Nephron (organoid): ENCODE measurements around the gene APOLD1.
A peak's percentile ranks its signal among the peaks of the same experiment; 100 is the strongest.
"Not testable (repeated sequence)": the region's sequence is repeated elsewhere in the genome, so short reads cannot be mapped to it uniquely, and the experiment has no call there.

ENCODE experiments used
- H3K27ac Mint-ChIP-seq, 3 experiments: 2 replicates each; pipeline ENCODE4 v1.8.0; 2020; ENCODE audit warnings: mixed read lengths in 3 of 3, mild to moderate bottlenecking in 2 of 3, moderate library complexity in 1 of 3
- H3K27me3 Mint-ChIP-seq: 2 replicates; pipeline ENCODE4 v1.8.0; 2021; ENCODE audit warnings: low read depth, mild to moderate bottlenecking, moderate library complexity, mixed read lengths
- H3K36me3 Mint-ChIP-seq: 2 replicates; pipeline ENCODE4 v1.8.0; 2020; ENCODE audit warnings: low read depth, mixed read lengths
- H3K4me1 Mint-ChIP-seq: 2 replicates; pipeline ENCODE4 v1.8.0; 2020; ENCODE audit warnings: mixed read lengths
- H3K4me3 Mint-ChIP-seq, 3 experiments: 2 replicates each; pipeline ENCODE4 v1.8.0; 2020; ENCODE audit warnings: mild to moderate bottlenecking in 3 of 3, mixed read lengths in 3 of 3, moderate library complexity in 2 of 3
- H3K9me3 Mint-ChIP-seq: 2 replicates; pipeline ENCODE4 v1.8.0; 2020; ENCODE audit warnings: mixed read lengths
- CTCF ChIP-seq, 3 experiments: fragments of 200-600 bp; sonication (generic); IDR thresholded peaks; one replicate each; pipeline ENCODE4 v1.5.0; 2021; ENCODE audit warnings: antibody characterized with exemption in 3 of 3; ENCODE audit not compliant: unreplicated experiment in 3 of 3

The APOLD1 gene

GRCh38 chr12:12799163-12799920 lies 13.9 kb downstream of the APOLD1 start:
- peak overlapping the region in 1 of 3 experiments; percentile 10 for H3K27ac Mint-ChIP-seq
- H3K36me3 Mint-ChIP-seq, result no peaks in the 10 kb centered on the region
- no peak overlapping the region for H3K4me3 Mint-ChIP-seq
- H3K9me3 Mint-ChIP-seq, result no peaks in the 10 kb centered on the region
- H3K4me1 Mint-ChIP-seq, result peaks cover 8% of the 10 kb centered on the region
- TF ChIP-seq CTCF (IDR thresholded peaks at IDR 0.05; ENCODE audit: unreplicated experiment in 3 of 3), result no peak
- H3K27me3 Mint-ChIP-seq, result no peaks in the 10 kb centered on the region

- H3K36me3 Mint-ChIP-seq, result no peaks in the 10 kb centered on the region
- no peak for TF ChIP-seq CTCF (IDR thresholded peaks at IDR 0.05; ENCODE audit: unreplicated experiment in 3 of 3)
- peaks cover 5% of the 10 kb centered on the region for H3K4me1 Mint-ChIP-seq
- H3K4me3 Mint-ChIP-seq, result no peak overlapping the region
- no peaks in the 10 kb centered on the region for H3K27me3 Mint-ChIP-seq
- H3K9me3 Mint-ChIP-seq, result no peaks in the 10 kb centered on the region
- peak overlapping the region; percentile 5 to 97 (median 85) for H3K27ac Mint-ChIP-seq
Observed at GRCh38 chr12:12800406-12801180, 15.1 kb downstream of the APOLD1 start.

- not testable (repeated sequence) for H3K36me3 Mint-ChIP-seq, H3K9me3 Mint-ChIP-seq, H3K4me3 Mint-ChIP-seq, H3K27me3 Mint-ChIP-seq
- Mint-ChIP-seq H3K4me1 (peaks cover 10% of the 10 kb centered on the region), H3K27ac (peak overlapping the region in 1 of 3 experiments; percentile 34)
Observed at GRCh38 chr12:12801656-12802055, 16.2 kb downstream of the APOLD1 start.

GRCh38 chr12:12803186-12803585 lies 17.7 kb downstream of the APOLD1 start:
- H3K27ac Mint-ChIP-seq, result peak overlapping the region in 2 of 3 experiments; percentile 17 to 50
- H3K4me1 Mint-ChIP-seq, result peaks cover 14% of the 10 kb centered on the region
- H3K36me3 Mint-ChIP-seq, result no peaks in the 10 kb centered on the region
- no peak for TF ChIP-seq CTCF (IDR thresholded peaks at IDR 0.05; ENCODE audit: unreplicated experiment in 3 of 3)
- H3K4me3 Mint-ChIP-seq, result no peak overlapping the region
- no peaks in the 10 kb centered on the region for H3K27me3 Mint-ChIP-seq
- no peaks in the 10 kb centered on the region for H3K9me3 Mint-ChIP-seq

GRCh38 chr12:12804011-12804410 lies 18.6 kb downstream of the APOLD1 start:
- TF ChIP-seq CTCF (IDR thresholded peaks at IDR 0.05; ENCODE audit: unreplicated experiment in 3 of 3), result no peak
- peak overlapping the region in 2 of 3 experiments; percentile 0 to 10 for H3K27ac Mint-ChIP-seq
- H3K4me1 Mint-ChIP-seq, result peaks cover 20% of the 10 kb centered on the region
- no peaks in the 10 kb centered on the region for H3K36me3 Mint-ChIP-seq
- H3K9me3 Mint-ChIP-seq, result no peaks in the 10 kb centered on the region
- H3K4me3 Mint-ChIP-seq, result no peak overlapping the region
- no peaks in the 10 kb centered on the region for H3K27me3 Mint-ChIP-seq

- Mint-ChIP-seq H3K27ac (peak overlapping the region in 2 of 3 experiments; percentile 0 to 10), H3K27me3 (no peaks in the 10 kb centered on the region), H3K4me1 (peaks cover 20% of the 10 kb centered on the region), H3K36me3 (no peaks in the 10 kb centered on the region), H3K4me3 (no peak overlapping the region), H3K9me3 (no peaks in the 10 kb centered on the region)
- TF ChIP-seq CTCF (IDR thresholded peaks at IDR 0.05; ENCODE audit: unreplicated experiment in 3 of 3), result no peak
Observed at GRCh38 chr12:12804432-12804886, 19.0 kb downstream of the APOLD1 start.
